A549 (cell line): ENCODE data around the gene VWA8.
"Not testable (repeated sequence)": the region's sequence is repeated elsewhere in the genome, so short reads cannot be mapped to it uniquely, and the experiment has no call there.

Experiments used
- POLR2A ChIP-seq: IDR thresholded peaks from 2 replicates; pipeline ENCODE4 v1.6.1; 2012; ENCODE audit warnings: mild to moderate bottlenecking, low read length
- RNF2 ChIP-seq: fragments of 200-600 bp; sonication (generic); IDR thresholded peaks from 2 replicates; pipeline ENCODE4 v1.6.1; 2016; ENCODE audit warnings: low read depth, mild to moderate bottlenecking, antibody characterized with exemption, moderate library complexity, borderline replicate concordance
- TF ChIP-seq, protein P1 (sequence below): fragments of >200 bp; sonication (Bioruptor Twin); formaldehyde crosslinking; IDR thresholded peaks from 3 replicates; pipeline ENCODE4 v1.5.1; 2016
- TF ChIP-seq, protein P2 (sequence below): fragments of 450-650 bp; IDR thresholded peaks from 2 replicates; pipeline ENCODE4 v1.6.1; 2014; ENCODE audit warnings: antibody characterized with exemption

GRCh38 chr13:41617633-41618032 lies 343.3 kb downstream of the VWA8 start:
- TF ChIP-seq, protein P1, sequence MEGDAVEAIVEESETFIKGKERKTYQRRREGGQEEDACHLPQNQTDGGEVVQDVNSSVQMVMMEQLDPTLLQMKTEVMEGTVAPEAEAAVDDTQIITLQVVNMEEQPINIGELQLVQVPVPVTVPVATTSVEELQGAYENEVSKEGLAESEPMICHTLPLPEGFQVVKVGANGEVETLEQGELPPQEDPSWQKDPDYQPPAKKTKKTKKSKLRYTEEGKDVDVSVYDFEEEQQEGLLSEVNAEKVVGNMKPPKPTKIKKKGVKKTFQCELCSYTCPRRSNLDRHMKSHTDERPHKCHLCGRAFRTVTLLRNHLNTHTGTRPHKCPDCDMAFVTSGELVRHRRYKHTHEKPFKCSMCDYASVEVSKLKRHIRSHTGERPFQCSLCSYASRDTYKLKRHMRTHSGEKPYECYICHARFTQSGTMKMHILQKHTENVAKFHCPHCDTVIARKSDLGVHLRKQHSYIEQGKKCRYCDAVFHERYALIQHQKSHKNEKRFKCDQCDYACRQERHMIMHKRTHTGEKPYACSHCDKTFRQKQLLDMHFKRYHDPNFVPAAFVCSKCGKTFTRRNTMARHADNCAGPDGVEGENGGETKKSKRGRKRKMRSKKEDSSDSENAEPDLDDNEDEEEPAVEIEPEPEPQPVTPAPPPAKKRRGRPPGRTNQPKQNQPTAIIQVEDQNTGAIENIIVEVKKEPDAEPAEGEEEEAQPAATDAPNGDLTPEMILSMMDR: not testable (repeated sequence)
- TF ChIP-seq, protein P2, sequence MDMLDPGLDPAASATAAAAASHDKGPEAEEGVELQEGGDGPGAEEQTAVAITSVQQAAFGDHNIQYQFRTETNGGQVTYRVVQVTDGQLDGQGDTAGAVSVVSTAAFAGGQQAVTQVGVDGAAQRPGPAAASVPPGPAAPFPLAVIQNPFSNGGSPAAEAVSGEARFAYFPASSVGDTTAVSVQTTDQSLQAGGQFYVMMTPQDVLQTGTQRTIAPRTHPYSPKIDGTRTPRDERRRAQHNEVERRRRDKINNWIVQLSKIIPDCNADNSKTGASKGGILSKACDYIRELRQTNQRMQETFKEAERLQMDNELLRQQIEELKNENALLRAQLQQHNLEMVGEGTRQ: not testable (repeated sequence)
- TF ChIP-seq RNF2, POLR2A: not testable (repeated sequence)
